PC-9 (cell line): ENCODE results near the gene C9orf152. TPM values are rescaled to one million over a fixed set of nuclear protein-coding genes. Genes with fewer than 3 reads are reported as not detected.
A peak's percentile ranks its signal among the peaks of the same experiment; 100 is the strongest.
"Not testable (repeated sequence)": the region's sequence is repeated elsewhere in the genome, so short reads cannot be mapped to it uniquely, and the experiment has no call there.

Experiments
- BruUV-seq: library from RNA; stranded (reverse); fragments of 400-500 nt; replicated peaks from 2 replicates; lab custom pipeline; 2021; lab: Mats Ljungman, UMichigan
- CTCF ChIA-PET: fragments of 300-600 bp; sonication (Branson Sonifier 250); formaldehyde crosslinking; loops from one replicate; lab custom pipeline; 2022; ENCODE audit warnings: antibody characterized with exemption; lab: Charles Lee
- POLR2A ChIA-PET: fragments of 300-600 bp; sonication (Branson Sonifier 250); formaldehyde crosslinking; loops from one replicate; lab custom pipeline; 2022; ENCODE audit warnings: antibody characterized with exemption; ENCODE audit not compliant: unreplicated experiment; lab: Charles Lee
- DNase-seq, 2 experiments: peaks; one replicate each; pipeline versions ENCODE4 v3.0.0 to v3.0.0-alpha.2; 2015 to 2022; ENCODE audit warnings: mixed read lengths in 1 of 2
- H2AFZ ChIP-seq: fragments of 200-600 bp; sonication (generic); 2 replicates; pipeline ENCODE4 v1.8.1; 2017; ENCODE audit warnings: antibody characterized with exemption
- H3F3A ChIP-seq: fragments of 200-600 bp; sonication (generic); 2 replicates; pipeline ENCODE4 v1.8.1; 2017; ENCODE audit warnings: antibody characterized with exemption, mild to moderate bottlenecking, low read depth; ENCODE audit not compliant: insufficient read depth
- H3K27ac ChIP-seq: fragments of 200-600 bp; sonication (generic); 2 replicates; pipeline ENCODE4 v1.6.1; 2016; ENCODE audit warnings: mixed run types
- H3K27me3 ChIP-seq: fragments of 200-600 bp; sonication (generic); 2 replicates; pipeline ENCODE4 v1.6.1; 2016; ENCODE audit warnings: low read depth, mixed run types; ENCODE audit not compliant: insufficient read depth
- H3K36me3 ChIP-seq: fragments of 200-600 bp; sonication (generic); 2 replicates; pipeline ENCODE4 v1.6.1; 2016; ENCODE audit warnings: low read depth, mixed run types
- H3K4me1 ChIP-seq: fragments of 200-600 bp; sonication (generic); replicated peaks from 2 replicates; pipeline ENCODE4 v1.6.1; 2016; ENCODE audit warnings: mixed run types; ENCODE audit not compliant: insufficient read depth
- H3K4me2 ChIP-seq: fragments of 200-600 bp; sonication (generic); 2 replicates; pipeline ENCODE4 v1.6.1; 2017; ENCODE audit warnings: mixed run types
- H3K4me3 ChIP-seq: fragments of 200-600 bp; sonication (generic); 2 replicates; pipeline ENCODE4 v1.6.1; 2016; ENCODE audit warnings: mixed run types
- H3K79me2 ChIP-seq: fragments of 200-600 bp; sonication (generic); 2 replicates; pipeline ENCODE4 v1.6.1; 2017; ENCODE audit warnings: low read depth, mixed run types
- H3K9me2 ChIP-seq: fragments of 200-600 bp; sonication (generic); 2 replicates; pipeline ENCODE4 v1.8.1; 2017; ENCODE audit warnings: mild to moderate bottlenecking; ENCODE audit not compliant: insufficient read depth
- H3K9me3 ChIP-seq: fragments of 200-600 bp; sonication (generic); 2 replicates; pipeline ENCODE4 v1.8.1; 2016; ENCODE audit warnings: low read depth; ENCODE audit not compliant: insufficient read depth
- H4K20me1 ChIP-seq: fragments of 200-600 bp; sonication (generic); 2 replicates; pipeline ENCODE4 v1.8.1; 2017; ENCODE audit not compliant: insufficient read depth
- CTCF ChIP-seq: fragments of 200-600 bp; sonication (generic); conservative IDR thresholded peaks from 2 replicates; pipeline ENCODE4 v1.6.1; 2017; ENCODE audit warnings: mixed run types, antibody characterized with exemption, mild to moderate bottlenecking, moderate library complexity
- EZH2 ChIP-seq: fragments of 200-600 bp; sonication (generic); IDR thresholded peaks from 2 replicates; pipeline ENCODE4 v1.8.0; 2017; ENCODE audit warnings: antibody characterized with exemption, low read depth
- intact Hi-C: fragments of 100-400 bp; cut with micrococcal nuclease; formaldehyde crosslinking; loops from one replicate; pipeline ENCODE4 v1.10.0; 2022; ENCODE audit not compliant: unreplicated experiment
- total RNA-seq: library from RNA; stranded (reverse); gene quantifications from 2 replicates; pipeline ENCODE4 v1.2.3, GENCODE V29; 2021

The C9orf152 gene
- total RNA-seq, 1 experiment from 2014 or later, result 0.74 TPM

GRCh38 chr9:110197330-110198187 is 10.4 kb downstream of the C9orf152 start:
- ChIA-PET POLR2A (interaction anchor here (0.9 kb wide), 1 partner anchor 247 kb away, joined by 6 read pairs; no protein-coding TSS in a partner anchor), CTCF (interaction anchor here (0.6 to 1.4 kb wide), 2 partner anchors 13 to 64 kb away, joined by 3 to 11 read pairs; no protein-coding TSS in a partner anchor)
- H3K9me3 ChIP-seq, result no peaks in the 10 kb centered on the region
- peaks cover 25% of the 10 kb centered on the region; the same call in 1 of the 2 replicates for H3F3A ChIP-seq
- intact Hi-C loops, result loop anchor here (10.0 kb wide), 1 partner anchor 157 kb away; no protein-coding TSS in a partner anchor
- no peaks in the 10 kb centered on the region for H4K20me1 ChIP-seq
- H3K27me3 ChIP-seq, result no peaks in the 10 kb centered on the region
- H3K36me3 ChIP-seq, result no peaks in the 10 kb centered on the region
- no peak for TF ChIP-seq EZH2
- TF ChIP-seq CTCF, result no peak
- no peaks in the 10 kb centered on the region for H3K79me2 ChIP-seq
- no peak for DNase-seq
- no peak overlapping the region for H3K4me2 ChIP-seq
- peaks cover 17% of the 10 kb centered on the region for H3K4me1 ChIP-seq
- no peaks in the 10 kb centered on the region for H3K9me2 ChIP-seq
- no peak overlapping the region for H3K27ac ChIP-seq
- BruUV-seq, result no TSS peak
- no peak overlapping the region for H3K4me3 ChIP-seq
- H2AFZ ChIP-seq, result no peak overlapping the region

GRCh38 chr9:110196084-110196499 is 11.9 kb downstream of the C9orf152 start:
- H3K9me2 ChIP-seq, H4K20me1 ChIP-seq, H3K27ac ChIP-seq, POLR2A ChIA-PET, H3K4me2 ChIP-seq, H3K27me3 ChIP-seq, BruUV-seq, H3K9me3 ChIP-seq, H3K36me3 ChIP-seq, H2AFZ ChIP-seq, DNase-seq, H3K4me3 ChIP-seq, H3K79me2 ChIP-seq: not testable (repeated sequence)
- intact Hi-C loops, result loop anchor here (10.0 kb wide), 1 partner anchor 159 kb away; no protein-coding TSS in a partner anchor
- CTCF ChIA-PET, result interaction anchor here (0.7 kb wide), 1 partner anchor 1510 kb away, joined by 14 read pairs; no protein-coding TSS in a partner anchor
- Histone ChIP-seq H3F3A (peaks cover 32% of the 10 kb centered on the region; the same call in 1 of the 2 replicates), H3K4me1 (peaks cover 29% of the 10 kb centered on the region)

GRCh38 chr9:110192531-110193261 is 15.3 kb downstream of the C9orf152 start:
- ChIA-PET CTCF (interaction anchor here (0.6 to 0.7 kb wide), 2 partner anchors 9 to 24 kb away, joined by 10 to 18 read pairs; no protein-coding TSS in a partner anchor), POLR2A (no interaction called here)
- peaks cover 32% of the 10 kb centered on the region; the same call in 1 of the 2 replicates for H3F3A ChIP-seq
- no TSS peak for BruUV-seq
- no peaks in the 10 kb centered on the region for H3K9me3 ChIP-seq
- H2AFZ ChIP-seq, result no peak overlapping the region
- H3K9me2 ChIP-seq, result no peaks in the 10 kb centered on the region
- H3K27ac ChIP-seq, result peak overlapping the region; percentile 37
- peaks cover 29% of the 10 kb centered on the region for H3K4me1 ChIP-seq
- H3K36me3 ChIP-seq, result no peaks in the 10 kb centered on the region
- intact Hi-C loops, result loop anchor here (5.0 to 10.0 kb wide), 2 partner anchors 65 to 162 kb away; partner anchors contain the start of gene TXN
- no peak for TF ChIP-seq EZH2
- TF ChIP-seq CTCF, result no peak
- peak in 1 of 2 experiments; percentile 86 for DNase-seq
- H3K4me2 ChIP-seq, result peak overlapping the region; percentile 32
- H3K79me2 ChIP-seq, result no peaks in the 10 kb centered on the region
- H4K20me1 ChIP-seq, result no peaks in the 10 kb centered on the region
- no peaks in the 10 kb centered on the region for H3K27me3 ChIP-seq
- H3K4me3 ChIP-seq, result no peak overlapping the region
